ENCODE data around the gene MYO3B. TPM values are rescaled to one million over a fixed set of nuclear protein-coding genes. Genes with fewer than 3 reads are reported as not detected.

Gene MYO3B
- total and polyA plus RNA-seq, 2 of the 8 experiments (the other 6 are each of a cell fraction or from before 2014, with no cell fraction given), result 0.17 to 0.19 TPM

- H3K23me2 ChIP-seq (ENCODE audit: low read depth, low read length), result no peaks in the 10 kb centered on the region
- no peak overlapping the region for H3K9ac ChIP-seq (replicated peaks in 1 of 4; ENCODE audit: extremely low read depth in 1 of 4, low read depth in 3 of 4, low read length in 3 of 4)
- no peak overlapping the region for H4K8ac ChIP-seq (ENCODE audit: extremely low read depth, insufficient read depth, low read length)
- ChIA-PET POLR2A (ENCODE audit: partially characterized antibody) (no interaction called here), CTCF (ENCODE audit: partially characterized antibody) (interaction anchor here (0.6 to 1.9 kb wide), 3 partner anchors 9 to 61 kb away, joined by 3 to 6 read pairs (median 4); no protein-coding TSS in a partner anchor)
- peak overlapping the region; percentile 96 for H2BK120ac ChIP-seq (replicated peaks; ENCODE audit: low read depth, low read length)
- no peak overlapping the region; the same call in 1 of the 2 replicates for H2AK5ac ChIP-seq (ENCODE audit: low read depth, low read length)
- no peak overlapping the region for H3K56ac ChIP-seq (replicated peaks; ENCODE audit: insufficient read length, low read depth, low read length)
- no peaks in the 10 kb centered on the region; a peak in 1 of 8 replicates for H3K36me3 ChIP-seq (ENCODE audit: control insufficient read depth in 2 of 4, insufficient read depth in 4 of 4, low read length in 3 of 4)
- H3K79me1 ChIP-seq (ENCODE audit: low read depth, low read length), result no peaks in the 10 kb centered on the region
- H3K4me3 ChIP-seq (ENCODE audit: extremely low read depth in 1 of 4, insufficient read depth in 2 of 4, low read depth in 3 of 4, low read length in 4 of 4), result no peak overlapping the region
- FAIRE-seq (no peak), DNase-seq (ENCODE audit: low read depth in 1 of 2, low spot score in 2 of 2) (no peak)
- no peak overlapping the region for H2BK15ac ChIP-seq (ENCODE audit: low read length)
- no peaks in the 10 kb centered on the region for H3K9me3 ChIP-seq (ENCODE audit: insufficient read depth in 2 of 2, low read depth in 1 of 2, low read length in 1 of 2)
- no peak overlapping the region for H4K5ac ChIP-seq (ENCODE audit: insufficient read length, low read depth, low read length)
- peak overlapping the region; percentile 10; the same call in 1 of the 2 replicates for H2BK12ac ChIP-seq (ENCODE audit: low read depth, low read length)
- H3K4ac ChIP-seq (replicated peaks; ENCODE audit: insufficient read length, low read depth, low read length), result no peak overlapping the region
- H3K23ac ChIP-seq (ENCODE audit: insufficient read length), result no peak overlapping the region
- peak overlapping the region; percentile 60 for H4K91ac ChIP-seq (replicated peaks; ENCODE audit: insufficient read length, low read length)
- no peaks in the 10 kb centered on the region for H4K20me1 ChIP-seq (replicated peaks in 1 of 2; ENCODE audit: control insufficient read depth in 1 of 2, insufficient read depth in 2 of 2, low read length in 2 of 2)
- no peaks in the 10 kb centered on the region for H3K79me2 ChIP-seq (ENCODE audit: control insufficient read depth in 1 of 2, insufficient read depth in 2 of 2, low read length in 2 of 2)
- H2AFZ ChIP-seq (ENCODE audit: low read length), result no peak overlapping the region
- WGBS, 2 experiments (ENCODE audit: extremely low coverage in 1 of 2, insufficient coverage in 1 of 2, insufficient read length in 1 of 2, insufficient replicate concordance in 2 of 2, low coverage in 1 of 2, low lambda C conversion rate in 2 of 2, missing lambda C conversion rate in 1 of 2), result 93% methylated on average over 5 of the region's 5 CpGs; no CpG with 5 or more reads in 1 of the 2 experiments
- H3K4me2 ChIP-seq (ENCODE audit: insufficient read depth in 1 of 2, low read depth in 2 of 2, low read length in 2 of 2), result no peak overlapping the region
- peaks cover 3 to 30% (median 18%) of the 10 kb centered on the region in 4 experiments; a peak in 6 of 7 replicates for H3K4me1 ChIP-seq (replicated peaks in 1 of 4; ENCODE audit: control insufficient read depth in 3 of 4, insufficient read depth in 4 of 4, low read length in 3 of 4)
- peak overlapping the region; percentile 53; the same call in 1 of the 2 replicates for H2BK5ac ChIP-seq (ENCODE audit: low read depth, low read length)
- no peak overlapping the region for H3K27ac ChIP-seq (ENCODE audit: low read depth, low read length)
- no peak overlapping the region for H3K18ac ChIP-seq (ENCODE audit: extremely low read depth, low read length)
- H2BK20ac ChIP-seq (ENCODE audit: low read length), result peak overlapping the region; percentile 38
- H3K14ac ChIP-seq (ENCODE audit: insufficient read length), result no peak overlapping the region
- no peaks in the 10 kb centered on the region for H3K27me3 ChIP-seq (replicated peaks in 1 of 4; ENCODE audit: control insufficient read depth in 3 of 4, extremely low read depth in 1 of 4, insufficient read depth in 3 of 4, low read length in 3 of 4)
- TF ChIP-seq CHD1 (IDR thresholded peaks at IDR 0.05; ENCODE audit: low read depth, low read length) (no peak), RNF2 (IDR thresholded peaks at IDR 0.05; ENCODE audit: borderline replicate concordance, low read depth, low read length, missing control alignments, poor library complexity, severe bottlenecking) (no peak), RAD21 (IDR thresholded peaks at IDR 0.05 in 1 of 2, conservative IDR thresholded peaks at IDR 0.05 in 1 of 2; ENCODE audit: low read depth in 2 of 2, low read length in 2 of 2) (no peak), USF2 (IDR thresholded peaks at IDR 0.05; ENCODE audit: low read length) (no peak), SRF (IDR thresholded peaks at IDR 0.05; ENCODE audit: low read depth, low read length) (no peak), SP2 (IDR thresholded peaks at IDR 0.05; ENCODE audit: low read length) (no peak), FOSL1 (IDR thresholded peaks at IDR 0.05; ENCODE audit: insufficient read depth, low read depth, low read length) (no peak), HDAC6 (IDR thresholded peaks at IDR 0.05; ENCODE audit: low read depth, low read length) (no peak), ATF3 (IDR thresholded peaks at IDR 0.05; ENCODE audit: insufficient read depth, low read depth, low read length) (no peak), SUZ12 (IDR thresholded peaks at IDR 0.05; ENCODE audit: low read length) (no peak), MAX (IDR thresholded peaks at IDR 0.05) (no peak)
Measured at GRCh38 chr2:170216981-170217380, 39.0 kb downstream of the MYO3B start.
